Neuron (in vitro differentiated cells): ENCODE measurements around the gene MRPL36.

Experiments used
- H2AFZ ChIP-seq: one replicate; pipeline ENCODE4 v1.6.1; 2013; ENCODE audit warnings: low read depth, mild to moderate bottlenecking, inconsistent platforms, low read length, moderate library complexity
- H3K27me3 ChIP-seq: one replicate; pipeline ENCODE4 v1.6.1; 2013; ENCODE audit warnings: low read length; ENCODE audit not compliant: insufficient read depth
- H3K36me3 ChIP-seq: one replicate; pipeline ENCODE4 v1.6.1; 2013; ENCODE audit warnings: low read length; ENCODE audit not compliant: insufficient read depth
- H3K4me1 ChIP-seq: one replicate; pipeline ENCODE4 v1.6.1; 2013; ENCODE audit warnings: low read length; ENCODE audit not compliant: insufficient read depth
- H3K4me3 ChIP-seq: 2 replicates; pipeline ENCODE4 v1.5.1; 2013; ENCODE audit warnings: mild to moderate bottlenecking, low read length, moderate library complexity
- H3K9me3 ChIP-seq: one replicate; pipeline ENCODE4 v1.6.1; 2013; ENCODE audit warnings: low read length

MRPL36 gene

DNA sequence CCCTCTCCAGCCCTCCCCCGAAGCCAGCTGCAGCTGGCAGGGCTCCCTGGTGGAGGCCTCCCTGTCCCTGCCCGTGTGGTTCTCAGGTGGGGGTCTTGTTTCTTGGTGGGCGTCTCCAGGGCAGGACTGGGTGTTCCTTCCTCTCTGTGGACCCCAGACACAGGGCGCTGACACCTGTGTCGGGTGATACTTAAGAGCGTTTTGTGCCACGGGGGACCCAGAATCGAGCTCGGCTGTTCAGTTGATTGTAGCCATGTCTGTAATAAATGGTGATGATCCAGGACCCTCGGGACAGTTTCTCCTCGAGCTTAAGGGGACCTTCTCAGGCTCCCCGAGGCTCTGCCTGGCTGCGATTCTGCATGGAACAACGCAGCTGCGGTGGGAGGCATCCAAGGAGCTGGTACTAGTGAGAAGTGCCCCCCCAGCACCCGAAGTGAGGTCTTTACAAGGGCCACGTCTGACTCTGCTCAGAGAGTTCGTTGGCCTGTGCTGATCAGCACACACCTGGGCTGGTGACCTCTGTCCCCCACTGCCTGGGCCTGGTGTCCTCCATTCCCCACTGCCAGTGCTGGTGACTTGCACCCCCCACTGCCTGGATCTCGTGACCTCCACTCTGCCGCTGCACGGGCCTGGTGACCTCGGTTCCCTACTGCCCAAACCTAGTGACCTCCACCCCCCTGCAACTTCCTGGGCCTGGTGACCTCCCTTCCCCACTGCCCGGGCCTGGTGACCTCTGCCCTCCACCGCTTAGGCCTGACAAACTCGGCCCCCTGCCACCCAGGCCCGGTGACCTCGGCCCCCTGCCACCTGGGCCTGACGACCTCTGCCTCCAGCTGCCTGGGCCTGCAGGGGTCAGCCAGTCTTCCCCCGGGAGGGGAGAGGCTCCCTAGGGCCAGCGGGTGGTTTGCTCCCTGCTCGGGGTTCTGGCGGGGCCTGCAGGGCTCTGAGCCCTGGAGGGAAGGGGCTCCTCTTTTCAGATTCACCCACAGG lies 37.5 kb upstream of the MRPL36 start:
- Histone ChIP-seq H3K27me3 (peaks cover 7% of the 10 kb centered on the region), H2AFZ (no peak overlapping the region), H3K4me3 (no peak overlapping the region), H3K36me3 (no peaks in the 10 kb centered on the region), H3K4me1 (peaks cover 13% of the 10 kb centered on the region), H3K9me3 (no peaks in the 10 kb centered on the region)

DNA sequence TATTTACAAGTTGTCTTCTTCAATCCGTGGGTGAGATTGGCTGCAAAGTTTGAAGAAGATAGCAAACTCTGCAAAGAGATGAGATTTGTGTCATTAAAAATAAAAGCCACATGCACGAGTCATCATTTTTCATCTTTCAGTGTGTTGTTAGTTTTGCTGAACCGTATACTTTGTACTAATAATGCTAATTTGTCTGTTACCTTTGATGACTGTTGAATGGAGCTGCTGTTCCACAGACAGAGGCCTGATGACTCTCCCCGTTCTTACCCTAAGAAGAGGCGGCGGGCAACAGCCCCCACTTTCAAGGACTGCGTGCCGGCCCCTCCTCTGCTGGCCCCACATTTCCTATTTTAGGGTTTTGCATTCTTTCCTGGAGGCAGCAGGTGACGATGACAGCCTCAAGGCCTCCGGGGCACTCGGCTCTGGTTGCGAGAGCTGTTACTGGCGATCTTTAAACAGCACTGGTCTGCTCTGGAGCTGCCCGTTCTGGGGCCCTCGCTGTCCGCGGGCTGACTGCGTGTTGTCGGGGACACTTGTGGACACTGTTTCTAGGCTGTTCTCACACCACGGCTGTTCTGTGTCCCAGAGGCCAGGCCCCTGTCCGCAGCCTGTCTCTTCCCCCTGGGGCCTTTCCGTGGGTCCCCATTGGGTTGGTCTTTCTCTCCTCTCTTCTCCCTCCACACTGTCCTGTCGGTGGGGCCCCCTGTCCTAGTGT lies 36.7 kb upstream of the MRPL36 start:
- H3K4me1 ChIP-seq, result peaks cover 10% of the 10 kb centered on the region
- no peak overlapping the region for H3K4me3 ChIP-seq
- no peak overlapping the region for H2AFZ ChIP-seq
- H3K36me3 ChIP-seq, result no peaks in the 10 kb centered on the region
- peaks cover 7% of the 10 kb centered on the region for H3K27me3 ChIP-seq
- H3K9me3 ChIP-seq, result no peaks in the 10 kb centered on the region

DNA sequence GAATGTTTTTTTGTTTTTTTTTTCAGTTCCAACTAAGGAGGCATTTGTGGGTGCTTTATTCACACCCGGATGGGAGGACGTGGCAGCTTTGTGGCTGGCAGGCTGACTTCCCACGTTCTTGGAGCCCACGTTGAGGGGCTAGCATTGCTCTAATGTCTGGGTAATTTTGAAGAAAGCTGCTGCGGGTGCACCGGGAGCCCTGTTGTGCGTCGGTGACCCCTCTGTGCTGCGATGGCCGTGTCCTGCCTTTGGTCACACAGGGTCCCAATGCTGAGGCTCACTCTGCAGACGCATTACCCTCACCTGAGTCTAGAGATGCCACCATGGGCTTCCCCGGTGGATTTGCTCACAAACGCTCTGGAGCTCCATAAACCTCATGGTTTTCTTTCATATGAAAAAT lies 35.8 kb upstream of the MRPL36 start:
- Histone ChIP-seq H3K27me3 (peaks cover 6% of the 10 kb centered on the region), H3K4me1 (peaks cover 5% of the 10 kb centered on the region), H2AFZ (no peak overlapping the region), H3K9me3 (no peaks in the 10 kb centered on the region), H3K36me3 (no peaks in the 10 kb centered on the region), H3K4me3 (no peak overlapping the region)

DNA sequence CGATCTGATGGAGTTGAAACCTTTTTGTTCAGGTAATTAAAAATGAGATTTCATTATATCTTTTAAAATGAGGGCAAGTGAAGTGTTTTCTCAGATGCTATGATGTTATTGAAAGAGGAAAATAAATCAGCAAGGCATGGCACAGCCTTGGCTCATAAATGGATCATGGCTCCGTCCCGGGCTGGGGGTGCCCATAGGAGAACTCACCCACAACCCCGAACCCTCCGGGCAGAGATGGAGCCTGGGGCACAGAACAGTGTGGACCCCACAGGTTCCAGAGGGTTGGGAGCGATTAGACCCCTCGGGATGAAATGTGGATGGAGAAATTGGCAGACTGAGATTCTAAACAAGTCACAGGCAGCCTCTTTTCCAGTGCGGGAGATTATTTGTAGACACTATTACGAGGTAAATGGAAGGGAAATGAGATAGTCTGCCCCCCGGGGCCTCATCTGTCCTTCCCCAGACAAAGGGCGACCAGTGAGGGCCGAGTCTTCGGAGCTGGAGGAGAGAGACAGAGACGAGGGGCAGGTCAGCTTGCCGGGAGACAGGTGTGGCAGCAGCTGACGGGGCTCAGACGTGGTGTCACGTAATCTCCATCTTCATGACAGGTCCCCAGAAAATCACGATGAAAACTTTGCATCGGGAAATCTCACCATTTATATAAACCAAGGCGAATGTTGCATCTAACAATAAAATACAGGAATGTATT lies 35.2 kb upstream of the MRPL36 start:
- Histone ChIP-seq H3K9me3 (no peaks in the 10 kb centered on the region), H3K36me3 (no peaks in the 10 kb centered on the region), H3K4me1 (peaks cover 5% of the 10 kb centered on the region), H2AFZ (no peak overlapping the region), H3K4me3 (no peak overlapping the region), H3K27me3 (peaks cover 3% of the 10 kb centered on the region)

DNA sequence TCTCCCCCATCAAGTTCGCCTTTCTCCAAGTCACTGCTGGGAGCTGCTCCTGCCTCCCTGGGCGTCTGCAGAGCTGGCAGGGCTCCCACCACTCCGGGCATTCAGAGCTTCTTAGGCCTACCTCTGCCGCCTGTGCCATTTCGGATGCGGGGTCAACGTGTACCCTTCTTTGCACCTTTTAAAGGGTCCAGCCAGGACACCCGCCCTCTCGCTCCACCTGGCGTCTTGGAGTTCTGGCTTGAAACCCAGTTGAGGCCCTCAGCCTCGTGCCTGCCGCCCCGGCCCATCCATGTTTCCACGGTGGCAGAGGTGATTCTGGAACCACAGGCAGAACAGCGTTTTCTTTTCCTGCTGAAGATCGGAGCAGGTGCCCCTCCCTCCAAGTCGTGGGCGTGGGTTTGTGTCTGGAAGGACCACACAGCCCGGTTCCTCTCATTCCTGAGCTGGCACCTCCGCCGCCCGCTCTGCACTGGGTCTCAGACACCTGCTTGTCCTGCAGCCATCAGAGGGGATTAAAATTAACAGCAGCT lies 34.5 kb upstream of the MRPL36 start:
- peaks cover 5% of the 10 kb centered on the region for H3K4me1 ChIP-seq

DNA sequence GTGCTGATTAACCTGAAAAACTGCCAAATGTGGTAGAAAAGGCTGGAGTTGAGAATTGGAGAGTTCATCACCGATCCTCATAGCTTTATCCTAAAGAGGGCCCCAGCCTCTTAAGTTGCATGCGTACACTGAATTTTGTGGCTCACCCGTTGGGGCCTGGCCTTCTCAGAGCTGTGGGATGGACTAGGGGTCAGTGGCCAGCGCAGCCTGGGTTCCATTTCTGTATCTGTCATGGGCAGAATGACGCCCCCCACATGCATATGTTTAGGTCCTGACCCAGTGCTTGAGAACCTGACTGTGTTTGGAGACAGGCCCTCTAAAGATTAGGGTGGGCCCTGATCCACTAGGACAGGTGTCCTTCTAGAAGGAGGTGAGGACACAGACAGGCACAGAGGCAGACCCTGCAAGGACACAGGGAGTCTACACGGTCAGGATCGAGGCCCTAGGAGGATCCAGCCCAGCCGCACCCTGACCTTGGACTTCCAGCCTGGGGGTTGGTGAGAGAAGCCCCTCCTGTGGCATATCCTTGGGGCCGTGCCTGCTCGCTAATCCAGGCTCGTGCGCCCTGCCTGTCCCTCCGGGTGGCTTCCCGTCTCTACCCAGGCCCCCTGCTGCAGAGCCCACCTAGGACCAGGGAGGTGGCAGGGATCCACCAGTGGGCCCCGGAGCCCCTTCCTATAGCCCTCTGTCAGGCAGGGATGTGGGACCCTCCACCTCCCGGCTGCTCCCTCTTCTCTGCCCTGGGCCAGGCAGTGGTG lies 33.8 kb upstream of the MRPL36 start:
- no peak overlapping the region for H3K4me3 ChIP-seq
- peaks cover 5% of the 10 kb centered on the region for H3K4me1 ChIP-seq
- H3K36me3 ChIP-seq, result peaks cover 2% of the 10 kb centered on the region
- H3K9me3 ChIP-seq, result no peaks in the 10 kb centered on the region
- no peak overlapping the region for H2AFZ ChIP-seq
- no peaks in the 10 kb centered on the region for H3K27me3 ChIP-seq

More for the DNA sequence above, 34.5 kb upstream of the MRPL36 start:
- Histone ChIP-seq H3K9me3 (no peaks in the 10 kb centered on the region), H2AFZ (no peak overlapping the region), H3K36me3 (no peaks in the 10 kb centered on the region), H3K27me3 (peaks cover 3% of the 10 kb centered on the region), H3K4me3 (no peak overlapping the region)

DNA sequence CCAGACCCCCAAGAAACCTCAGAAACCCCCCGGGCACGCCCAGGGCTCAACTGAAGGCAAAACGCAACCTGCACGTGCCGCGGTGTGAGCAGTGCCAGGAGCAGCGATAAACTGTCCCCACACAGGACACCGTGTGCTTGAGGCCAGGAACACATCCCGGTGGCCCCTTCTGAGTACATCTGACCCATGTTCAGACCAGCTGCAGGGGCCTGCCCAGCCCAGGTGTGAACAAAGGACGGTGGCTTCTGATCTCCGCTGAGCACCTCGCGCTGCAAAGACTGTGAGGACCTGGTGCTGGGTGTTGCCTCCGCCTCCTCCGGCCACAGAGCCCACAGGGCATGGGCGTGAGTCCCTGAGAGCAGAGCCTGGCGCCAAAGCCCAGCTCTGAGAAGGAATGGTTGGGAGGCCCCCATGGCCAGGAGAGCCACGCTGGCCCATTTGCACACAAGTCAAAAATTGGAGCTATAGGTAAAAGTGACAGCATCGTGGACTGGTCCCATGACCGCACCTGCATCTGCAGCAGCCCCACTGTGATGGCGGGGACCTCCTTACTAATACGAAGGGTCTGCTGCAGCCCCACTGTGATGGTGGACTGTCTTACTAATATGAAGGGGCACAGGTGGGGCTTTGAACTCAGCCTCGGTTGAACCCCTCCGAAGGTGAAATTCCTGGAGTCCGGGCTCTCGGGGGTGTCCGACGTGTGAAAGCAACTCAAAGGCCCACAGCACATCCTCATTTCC lies 33.0 kb upstream of the MRPL36 start:
- peaks cover 3% of the 10 kb centered on the region for H3K36me3 ChIP-seq
- H3K4me1 ChIP-seq, result peaks cover 5% of the 10 kb centered on the region
- no peak overlapping the region for H3K4me3 ChIP-seq
- H2AFZ ChIP-seq, result no peak overlapping the region
- H3K9me3 ChIP-seq, result no peaks in the 10 kb centered on the region
- H3K27me3 ChIP-seq, result no peaks in the 10 kb centered on the region

DNA sequence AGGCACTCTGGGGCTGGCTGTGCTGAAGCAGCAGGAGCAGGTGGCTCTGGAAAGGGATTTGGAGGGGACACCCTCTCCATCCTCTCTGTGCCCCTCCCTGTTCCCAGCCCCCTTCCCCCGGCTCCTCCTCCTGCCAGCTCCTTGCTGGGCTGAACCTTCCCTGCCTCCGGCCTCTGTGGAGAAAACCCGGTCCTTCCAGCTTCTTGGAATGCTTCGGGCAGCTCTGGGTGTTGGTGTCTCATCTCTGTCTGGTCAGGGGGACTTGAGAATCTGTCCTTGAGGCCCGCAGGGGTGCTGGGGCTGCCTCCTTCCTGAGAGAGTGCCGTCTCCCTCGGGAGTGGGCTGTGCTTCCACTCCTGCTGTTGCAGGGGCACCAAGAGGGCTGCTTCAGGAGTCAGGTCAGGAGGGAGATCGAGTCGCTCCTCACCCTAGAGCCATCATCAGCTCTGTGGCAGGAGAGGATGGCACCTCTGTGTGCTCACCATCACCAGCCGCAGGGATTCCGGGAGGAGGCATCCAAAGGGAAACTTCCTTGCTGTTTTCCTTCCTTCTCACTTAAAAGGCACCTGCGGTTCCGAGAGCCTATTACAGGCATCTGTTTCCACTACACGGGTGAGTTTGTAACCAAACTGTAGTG lies 32.2 kb upstream of the MRPL36 start:
- no peak overlapping the region for H3K4me3 ChIP-seq

DNA sequence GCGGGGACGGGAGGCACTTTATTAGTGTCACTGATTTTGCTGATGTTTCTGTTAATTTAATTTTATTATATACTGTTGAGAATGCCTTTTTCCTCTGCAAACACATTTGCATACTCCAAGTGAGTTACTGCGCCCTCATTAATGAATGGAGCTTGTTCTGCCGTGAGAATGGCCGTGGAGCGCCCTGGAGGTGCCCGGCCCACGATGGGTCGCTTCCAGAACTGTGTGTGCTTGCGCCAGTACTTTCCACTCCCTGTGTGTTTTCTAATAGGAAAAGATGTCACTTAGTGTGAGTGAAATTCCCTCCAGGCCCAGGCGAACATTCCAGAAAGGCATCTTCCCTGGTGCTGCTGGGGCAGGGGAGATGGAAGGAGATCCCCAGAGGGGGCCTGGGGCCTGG lies 31.6 kb upstream of the MRPL36 start:
- no peak overlapping the region for H3K4me3 ChIP-seq
- H3K9me3 ChIP-seq, result no peaks in the 10 kb centered on the region
- H3K36me3 ChIP-seq, result peaks cover 5% of the 10 kb centered on the region
- H3K4me1 ChIP-seq, result peaks cover 5% of the 10 kb centered on the region
- H3K27me3 ChIP-seq, result no peaks in the 10 kb centered on the region
- no peak overlapping the region for H2AFZ ChIP-seq

More for the DNA sequence above, 32.2 kb upstream of the MRPL36 start:
- H3K4me1 ChIP-seq, result peaks cover 5% of the 10 kb centered on the region
- H2AFZ ChIP-seq, result no peak overlapping the region
- H3K27me3 ChIP-seq, result no peaks in the 10 kb centered on the region
- H3K36me3 ChIP-seq, result peaks cover 3% of the 10 kb centered on the region
- H3K9me3 ChIP-seq, result no peaks in the 10 kb centered on the region

DNA sequence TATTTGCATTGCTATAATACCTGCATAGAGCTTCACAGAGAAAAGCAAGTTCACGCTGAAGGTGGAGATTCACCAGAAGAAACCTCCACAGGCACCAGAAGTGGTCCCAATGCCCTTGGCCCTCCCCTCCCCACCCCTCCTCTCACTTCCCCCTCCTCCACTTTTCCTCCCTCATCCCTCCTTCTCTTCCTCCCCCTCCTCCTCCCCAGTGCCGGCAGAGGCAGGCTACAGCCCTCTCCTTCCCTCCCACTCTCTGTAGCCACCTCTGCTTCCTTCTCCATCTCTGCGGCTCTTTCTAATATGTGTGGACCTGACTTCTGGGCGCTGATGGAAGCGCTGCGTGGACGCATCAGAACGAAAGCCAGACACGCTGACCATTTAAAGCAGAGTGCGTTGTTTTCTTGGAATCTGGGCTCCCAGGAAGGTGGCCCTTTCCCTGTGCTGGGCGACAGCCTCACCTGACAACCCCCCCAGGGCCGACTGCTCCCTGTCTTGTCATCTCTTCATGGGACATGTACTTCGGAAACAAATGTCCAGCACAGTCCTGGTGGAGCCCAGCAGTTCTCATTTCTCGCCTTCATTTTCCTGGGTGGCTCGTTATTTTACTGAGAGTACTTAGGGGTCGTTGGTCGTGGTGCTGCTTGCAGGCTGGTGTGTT lies 31.1 kb upstream of the MRPL36 start:
- Histone ChIP-seq H3K27me3 (no peaks in the 10 kb centered on the region), H3K36me3 (peaks cover 8% of the 10 kb centered on the region), H3K9me3 (no peaks in the 10 kb centered on the region), H3K4me3 (no peak overlapping the region), H3K4me1 (peaks cover 5% of the 10 kb centered on the region), H2AFZ (no peak overlapping the region)

DNA sequence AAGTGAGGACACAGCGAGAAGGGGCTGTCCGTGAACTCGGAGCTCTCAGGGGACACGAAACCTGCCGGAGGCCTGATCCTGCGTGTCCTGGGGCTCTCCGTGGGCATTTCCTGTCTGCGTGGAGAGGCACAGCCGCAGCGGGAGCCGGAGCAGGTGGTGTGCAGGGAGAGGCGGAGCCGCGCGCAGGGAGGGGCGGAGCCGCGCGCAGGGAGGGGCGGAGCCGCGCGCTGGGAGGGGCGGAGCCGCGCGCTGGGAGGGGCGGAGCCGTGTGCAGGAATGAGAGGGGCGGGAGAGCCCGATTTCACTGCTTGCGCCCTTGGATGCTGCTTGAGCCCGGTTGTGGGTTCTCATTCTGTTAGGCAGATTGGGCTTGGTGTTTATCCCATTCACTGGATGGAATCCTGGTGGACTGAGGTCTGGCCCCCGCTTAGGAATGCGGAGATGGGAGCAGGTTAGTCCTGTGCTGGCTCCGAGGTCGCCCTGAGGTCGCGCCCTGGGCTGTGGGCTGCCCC lies 28.3 kb upstream of the MRPL36 start:
- H3K27me3 ChIP-seq, result no peaks in the 10 kb centered on the region
- H2AFZ ChIP-seq, result no peak overlapping the region
- H3K9me3 ChIP-seq, result no peaks in the 10 kb centered on the region
- H3K36me3 ChIP-seq, result peaks cover 22% of the 10 kb centered on the region
- no peak overlapping the region for H3K4me3 ChIP-seq
- H3K4me1 ChIP-seq, result no peaks in the 10 kb centered on the region
